CD4-positive, alpha-beta T cell treated with Interleukin-10 for 1 hour (primary cell): ENCODE measurements around the gene CFAP20DC.
A peak's percentile ranks its signal among the peaks of the same experiment; 100 is the strongest.
"Not testable (repeated sequence)": the region's sequence is repeated elsewhere in the genome, so short reads cannot be mapped to it uniquely, and the experiment has no call there.

Experiments used
- DNase-seq: peaks from one replicate; pipeline ENCODE4 v3.0.0-alpha.2; 2020

CFAP20DC gene

GRCh38 chr3:58864480-58864879, 185.3 kb downstream of the CFAP20DC start:
- DNase-seq = no peak

- no peak for DNase-seq
Measured at GRCh38 chr3:58863206-58863605, 186.6 kb downstream of the CFAP20DC start.

- DNase-seq = no peak
Measured at GRCh38 chr3:58861551-58861950, 188.3 kb downstream of the CFAP20DC start.

GRCh38 chr3:58858126-58858525, 191.7 kb downstream of the CFAP20DC start:
- DNase-seq = no peak

GRCh38 chr3:58857402-58857801, 192.4 kb downstream of the CFAP20DC start:
- no peak for DNase-seq

GRCh38 chr3:58848826-58849225, 201.0 kb downstream of the CFAP20DC start:
- DNase-seq = no peak

- not testable (repeated sequence) for DNase-seq
Measured at GRCh38 chr3:58842050-58842747, 207.6 kb downstream of the CFAP20DC start.

- no peak for DNase-seq
Measured at GRCh38 chr3:58840949-58841348, 208.9 kb downstream of the CFAP20DC start.

- no peak for DNase-seq
Measured at GRCh38 chr3:58839964-58840363, 209.9 kb downstream of the CFAP20DC start.

GRCh38 chr3:58839187-58839586, 210.6 kb downstream of the CFAP20DC start:
- DNase-seq = no peak

GRCh38 chr3:58837856-58838255, 212.0 kb downstream of the CFAP20DC start:
- DNase-seq = no peak

- DNase-seq = no peak
Measured at GRCh38 chr3:58837141-58837843, 212.5 kb downstream of the CFAP20DC start.

GRCh38 chr3:58835086-58835485, 214.7 kb downstream of the CFAP20DC start:
- DNase-seq = no peak

- DNase-seq = no peak
Measured at GRCh38 chr3:58833491-58833890, 216.3 kb downstream of the CFAP20DC start.

- no peak for DNase-seq
Measured at GRCh38 chr3:58829321-58830000, 220.4 kb downstream of the CFAP20DC start.

- no peak for DNase-seq
Measured at GRCh38 chr3:58824777-58825176, 225.0 kb downstream of the CFAP20DC start.

- DNase-seq = peak; percentile 14
Measured at GRCh38 chr3:58824285-58824684, 225.5 kb downstream of the CFAP20DC start.

GRCh38 chr3:58806551-58807244, 243.1 kb downstream of the CFAP20DC start:
- DNase-seq = not testable (repeated sequence)

GRCh38 chr3:58804914-58805313, 244.9 kb downstream of the CFAP20DC start:
- no peak for DNase-seq

GRCh38 chr3:58801541-58801940, 248.3 kb downstream of the CFAP20DC start:
- no peak for DNase-seq

GRCh38 chr3:58800940-58801339, 248.9 kb downstream of the CFAP20DC start:
- DNase-seq = no peak

GRCh38 chr3:58800032-58800431, 249.8 kb downstream of the CFAP20DC start:
- DNase-seq = no peak

GRCh38 chr3:58799271-58799670, 250.6 kb downstream of the CFAP20DC start:
- DNase-seq = no peak
